HepG2 (cell line): ENCODE data around the gene SBK3. TPM values are rescaled to one million over a fixed set of nuclear protein-coding genes. Genes with fewer than 3 reads are reported as not detected.
"Not testable (repeated sequence)": the region's sequence is repeated elsewhere in the genome, so short reads cannot be mapped to it uniquely, and the experiment has no call there.

ENCODE experiments used
- ATAC-seq: fragments of 200-7000 bp; cut with Tn5 transposase; 3 replicates; pipeline ENCODE4 v1.9.1; 2020; ENCODE audit warnings: mild to moderate bottlenecking, moderate library complexity
- BruUV-seq: library from RNA; stranded (reverse); fragments of 400-500 nt; replicated peaks from 2 replicates; lab custom pipeline; 2021; lab: Mats Ljungman, UMichigan
- CTCF ChIA-PET: fragments of 300-600 bp; formaldehyde crosslinking; extraction: SDS; loops from one replicate; lab custom pipeline; 2021; ENCODE audit warnings: low total read pairs, inconsistent platforms, low intra/inter-chr PET ratio; lab: Yijun Ruan, JAX
- POLR2A ChIA-PET: fragments of 350-600 bp; sonication (Branson Sonifier 250); formaldehyde crosslinking; loops from one replicate; lab custom pipeline; 2020; ENCODE audit warnings: antibody characterized with exemption, inconsistent platforms; lab: Yijun Ruan, JAX
- DNase-seq: peaks from one replicate; pipeline ENCODE4 v3.0.0-alpha.2; 2015; ENCODE audit warnings: low spot score
- FAIRE-seq: peaks from 3 replicates; lab custom pipeline; 2011; peaks lifted over from hg19 to GRCh38; lab: Jason Lieb, UNC
- H2AFZ ChIP-seq: one replicate; pipeline ENCODE4 v1.6.1; 2011; ENCODE audit warnings: low read length, inconsistent platforms
- H3K27ac ChIP-seq: fragments of 300-600 bp; 3 replicates; pipeline ENCODE4 v1.8.0; 2011; ENCODE audit warnings: mixed run types, mild to moderate bottlenecking, mixed read lengths, low read length, inconsistent platforms; ENCODE audit not compliant: insufficient read depth; ENCODE audit errors: extremely low read length
- H3K27me3 ChIP-seq, 2 experiments: fragments of 200-600 bp in 1 of 2; 2 replicates in 1 of 2; 3 replicates in 1 of 2; pipeline versions ENCODE4 v1.6.0 to v1.8.0; 2011; ENCODE audit warnings: low read length in 2 of 2, mild to moderate bottlenecking in 2 of 2, moderate library complexity in 2 of 2, inconsistent platforms in 1 of 2; ENCODE audit not compliant: insufficient read depth in 2 of 2, control insufficient read depth in 1 of 2
- H3K36me3 ChIP-seq, 2 experiments: fragments of 200-600 bp in 1 of 2; replicated peaks in 1 of 2; 2 replicates in 1 of 2; 3 replicates in 1 of 2; pipeline versions ENCODE4 v1.5.1 to v1.8.0; 2011; ENCODE audit warnings: low read length in 2 of 2, inconsistent platforms in 1 of 2; ENCODE audit not compliant: insufficient read depth in 2 of 2, control insufficient read depth in 1 of 2
- H3K4me1 ChIP-seq: 2 replicates; pipeline ENCODE4 v1.5.1; 2012; ENCODE audit warnings: low read length, inconsistent platforms; ENCODE audit not compliant: insufficient read depth
- H3K4me2 ChIP-seq: 2 replicates; pipeline ENCODE4 v1.6.0; 2011; ENCODE audit warnings: low read depth, low read length, inconsistent platforms
- H3K4me3 ChIP-seq, 3 experiments: fragments of 200-600 bp in 1 of 3; sonication (generic), shearing (Covaris generic) in 1 of 3; replicated peaks in 1 of 3; 2 replicates each; pipeline ENCODE4 v1.5.1; 2011 to 2016; ENCODE audit warnings: low read length in 3 of 3, inconsistent platforms in 2 of 3, low read depth in 2 of 3, mild to moderate bottlenecking in 2 of 3, control low read depth in 1 of 3, mixed read lengths in 1 of 3; ENCODE audit not compliant: insufficient read depth in 1 of 3
- H3K79me2 ChIP-seq: one replicate; pipeline ENCODE4 v1.6.1; 2011; ENCODE audit warnings: low read length, inconsistent platforms; ENCODE audit not compliant: insufficient read depth
- H3K9ac ChIP-seq: 2 replicates; pipeline ENCODE4 v1.6.0; 2011; ENCODE audit warnings: mild to moderate bottlenecking, low read depth, low read length, inconsistent platforms; ENCODE audit not compliant: insufficient read depth
- H3K9me3 ChIP-seq: 2 replicates; pipeline ENCODE4 v1.5.1; 2012; ENCODE audit warnings: mild to moderate bottlenecking, low read length
- H4K20me1 ChIP-seq: 2 replicates; pipeline ENCODE4 v1.6.0; 2011; ENCODE audit warnings: inconsistent platforms, mild to moderate bottlenecking, low read length, moderate library complexity; ENCODE audit not compliant: insufficient read depth
- GMEB2 ChIP-seq: IDR thresholded peaks from 2 replicates; pipeline ENCODE4 v1.6.1; 2016; ENCODE audit warnings: missing biosample characterization, missing genetic modification reagents, low read depth
- KDM6A ChIP-seq: IDR thresholded peaks from 2 replicates; pipeline ENCODE4 v1.6.1; 2016; ENCODE audit warnings: low read depth
- MTERF4 ChIP-seq: sonication (generic); formaldehyde crosslinking; IDR thresholded peaks from 2 replicates; pipeline ENCODE4 v1.8.0; 2023; ENCODE audit warnings: mild to moderate bottlenecking, missing genetic modification reagents
- NRL ChIP-seq: sonication (generic); formaldehyde crosslinking; IDR thresholded peaks from 2 replicates; pipeline ENCODE4 v1.5.0; 2020; ENCODE audit warnings: missing genetic modification reagents, mild to moderate bottlenecking, moderate library complexity, borderline replicate concordance
- PPARG ChIP-seq: conservative IDR thresholded peaks from 2 replicates; pipeline ENCODE4 v1.6.1; 2016; ENCODE audit warnings: missing biosample characterization, missing genetic modification reagents
- SMYD3 ChIP-seq: sonication (generic); formaldehyde crosslinking; IDR thresholded peaks from 2 replicates; pipeline ENCODE4 v1.8.1; 2023; ENCODE audit warnings: mild to moderate bottlenecking, missing genetic modification reagents
- STAG1 ChIP-seq: sonication (generic); formaldehyde crosslinking; IDR thresholded peaks from 2 replicates; pipeline ENCODE4 v1.4.0; 2020; ENCODE audit warnings: missing genetic modification reagents
- ZBTB25 ChIP-seq: IDR thresholded peaks from 2 replicates; pipeline ENCODE4 v1.6.1; 2018; ENCODE audit warnings: missing genetic modification reagents
- ZNF574 ChIP-seq: sonication (generic); formaldehyde crosslinking; IDR thresholded peaks from 2 replicates; pipeline ENCODE4 v1.4.0; 2020; ENCODE audit warnings: missing genetic modification reagents
- ZNF724P ChIP-seq: sonication (generic); formaldehyde crosslinking; IDR thresholded peaks from 2 replicates; pipeline ENCODE4 v1.8.0; 2022; ENCODE audit warnings: missing genetic modification reagents, borderline replicate concordance
- ZNF772 ChIP-seq: sonication (generic); formaldehyde crosslinking; IDR thresholded peaks from 2 replicates; pipeline ENCODE4 v1.5.0; 2020; ENCODE audit warnings: mild to moderate bottlenecking, missing genetic modification reagents
- ZNF850 ChIP-seq: sonication (generic); formaldehyde crosslinking; conservative IDR thresholded peaks from 2 replicates; pipeline ENCODE4 v1.9.0; 2021; ENCODE audit warnings: mild to moderate bottlenecking, missing genetic modification reagents
- WGBS: methylation state at CpG from one replicate; pipeline ENCODE4 v1.1.6; 2017; ENCODE audit warnings: low lambda C conversion rate; 5-methylcytosine and 5-hydroxymethylcytosine counted together
- in situ Hi-C: cut with HindIII; loops from 2 replicates; pipeline ENCODE4 v1.10.0; 2017; ENCODE audit warnings: low pct_unique_long_range_greater_than_20kb; ENCODE audit not compliant: extremely low pct_ligation_motif_present
- intact Hi-C: fragments of 100-400 bp; cut with micrococcal nuclease; formaldehyde crosslinking; loops from one replicate; pipeline ENCODE4 v1.10.0; 2022; ENCODE audit not compliant: unreplicated experiment
- polyA plus RNA-seq, 8 experiments: library from polyadenylated mRNA; depleted of rRNA in 3 of 8; stranded (reverse) in 7 of 8; unstranded in 1 of 8; fragments of >200 nt; fragmentation: Illumina TruSeq in 4 of 8; extraction: Trizol in 4 of 8; gene quantifications; 2 replicates each; pipeline versions ENCODE4 v1.2.1 to v1.2.3, GENCODE V29; 2011 to 2016; ENCODE audit warnings: low read depth in 4 of 8, missing spikeins in 1 of 8, mixed read lengths in 1 of 8; ENCODE audit not compliant: insufficient read depth in 1 of 8
- total RNA-seq, 5 experiments: library from RNA; depleted of rRNA; stranded (reverse); fragments of >200 nt; fragmentation: Illumina TruSeq; extraction: Trizol; gene quantifications; 2 replicates each; pipeline ENCODE4 v1.2.3, GENCODE V29; 2016; ENCODE audit warnings: low read depth in 1 of 5

SBK3 gene
- total and polyA plus RNA-seq, 2 of the 13 experiments (the other 11 are each of a cell fraction or from before 2014, with no cell fraction given): 0.66 to 0.77 TPM

GRCh38 chr19:55497763-55498162 lies 47.6 kb downstream of the SBK3 start:
- H3K4me3 ChIP-seq: no peak overlapping the region
- no peak overlapping the region for H3K9ac ChIP-seq
- no peak overlapping the region for H2AFZ ChIP-seq
- TF ChIP-seq GMEB2 (CRISPR knock-in tag) (no peak), ZBTB25 (CRISPR knock-in tag) (no peak), SMYD3 (CRISPR knock-in tag) (no peak), STAG1 (CRISPR knock-in tag) (no peak), ZNF772 (CRISPR knock-in tag) (no peak), NRL (CRISPR knock-in tag) (no peak), KDM6A (CRISPR knock-in tag) (no peak), ZNF850 (CRISPR knock-in tag) (no peak), MTERF4 (CRISPR knock-in tag) (no peak), ZNF574 (CRISPR knock-in tag) (no peak), ZNF724P (no peak), PPARG (CRISPR knock-in tag) (no peak)
- H3K27ac ChIP-seq: no peak overlapping the region
- H3K9me3 ChIP-seq: no peaks in the 10 kb centered on the region
- H4K20me1 ChIP-seq: no peaks in the 10 kb centered on the region
- no peak overlapping the region for H3K4me2 ChIP-seq
- ChIA-PET POLR2A (no interaction called here), CTCF (no interaction called here)
- intact Hi-C loops (no loop called here), in situ Hi-C loops (no loop called here)
- 25% methylated on average over 7 of the region's 13 CpGs for WGBS
- H3K36me3 ChIP-seq: no peaks in the 10 kb centered on the region
- H3K27me3 ChIP-seq: peaks cover 11 to 78% of the 10 kb centered on the region in 2 experiments
- FAIRE-seq: no peak
- no peaks in the 10 kb centered on the region for H3K79me2 ChIP-seq
- ATAC-seq: no peak
- no peak for DNase-seq
- H3K4me1 ChIP-seq: no peaks in the 10 kb centered on the region
- no TSS peak for BruUV-seq

- 47% methylated on average over 10 of the region's 10 CpGs for WGBS
- H3K36me3 ChIP-seq, CTCF ChIA-PET, in situ Hi-C loops, H3K4me1 ChIP-seq, DNase-seq, ATAC-seq, H3K79me2 ChIP-seq, H3K9ac ChIP-seq, FAIRE-seq, H3K9me3 ChIP-seq, H3K4me3 ChIP-seq, H4K20me1 ChIP-seq, H3K4me2 ChIP-seq, H2AFZ ChIP-seq, BruUV-seq, intact Hi-C loops, H3K27ac ChIP-seq, POLR2A ChIA-PET: not testable (repeated sequence)
- H3K27me3 ChIP-seq: peaks cover 14 to 85% of the 10 kb centered on the region in 2 experiments
These were observed 48.5 kb downstream of the SBK3 start for GRCh38 chr19:55496820-55497219.
